HCT116 (cell line): ENCODE data around the gene EPB41L4A. TPM values are rescaled to one million over a fixed set of nuclear protein-coding genes. Genes with fewer than 3 reads are reported as not detected.

Experiments used
- ATAC-seq: fragments of 200-7000 bp; cut with Tn5 transposase; 2 replicates; pipeline ENCODE4 v1.9.1; 2020; ENCODE audit warnings: mild to moderate bottlenecking, moderate library complexity
- BruUV-seq: library from RNA; stranded (reverse); fragments of 400-500 nt; replicated peaks from 2 replicates; lab custom pipeline; 2021; lab: Mats Ljungman, UMichigan
- CTCF ChIA-PET: fragments of 300-600 bp; sonication (Branson Sonifier 250); formaldehyde crosslinking; loops from one replicate; lab custom pipeline; 2021; ENCODE audit warnings: antibody characterized with exemption; lab: Charles Lee
- POLR2A ChIA-PET: fragments of 300-600, 350-600 bp; sonication (Branson Sonifier 250); formaldehyde crosslinking; loops from one replicate; lab custom pipeline; 2021; ENCODE audit warnings: antibody characterized with exemption; lab: Charles Lee
- RAD21 ChIA-PET, 2 experiments: fragments of 300-600 bp; sonication (Branson Sonifier 250); formaldehyde crosslinking; loops; one replicate each; lab custom pipeline; 2023; ENCODE audit warnings: low total read pairs in 2 of 2; ENCODE audit not compliant: uncharacterized antibody in 2 of 2, unreplicated experiment in 2 of 2, low non-redundant PET in 1 of 2; lab: Charles Lee
- DNase-seq: peaks from one replicate; pipeline ENCODE4 v3.0.0-alpha.2; 2010; ENCODE audit warnings: low read depth, low spot score
- H2AFZ ChIP-seq: fragments of 200-600 bp; shearing (Covaris generic), sonication (generic); 2 replicates; pipeline ENCODE4 v1.6.1; 2017; ENCODE audit warnings: low read depth, mixed run types, mixed read lengths, antibody characterized with exemption, low read length; ENCODE audit not compliant: poor library complexity, severe bottlenecking
- H3K27ac ChIP-seq: 2 replicates; pipeline ENCODE4 v1.5.1; 2012; ENCODE audit warnings: low read depth, low read length
- H3K27me3 ChIP-seq: fragments of 200-600 bp; sonication (generic); 2 replicates; pipeline ENCODE4 v1.6.1; 2016; ENCODE audit warnings: mixed run types, low read length, mixed read lengths; ENCODE audit not compliant: insufficient read depth
- H3K36me3 ChIP-seq, 2 experiments: fragments of 200-500 bp in 1 of 2; fragments of 200-600 bp in 1 of 2; sonication (Bioruptor generic) in 1 of 2; sonication (generic) in 1 of 2; 2 replicates each; pipeline versions ENCODE4 v1.5.1 to v1.6.1; 2014 to 2016; ENCODE audit warnings: low read length in 2 of 2, inconsistent platforms in 1 of 2, mixed read lengths in 1 of 2, mixed run types in 1 of 2; ENCODE audit not compliant: insufficient read depth in 2 of 2, control insufficient read depth in 1 of 2
- H3K4me1 ChIP-seq, 2 experiments: fragments of 200-600 bp in 1 of 2; sonication (generic) in 1 of 2; 2 replicates each; pipeline versions ENCODE4 v1.5.1 to v1.6.1; 2012 to 2017; ENCODE audit warnings: low read length in 2 of 2, inconsistent platforms in 1 of 2, mild to moderate bottlenecking in 1 of 2, mixed read lengths in 1 of 2, mixed run types in 1 of 2, moderate library complexity in 1 of 2; ENCODE audit not compliant: insufficient read depth in 2 of 2, control insufficient read depth in 1 of 2
- H3K4me2 ChIP-seq: fragments of 200-600 bp; sonication (generic); 2 replicates; pipeline ENCODE4 v1.6.1; 2017; ENCODE audit warnings: mixed run types, low read length, mixed read lengths
- H3K4me3 ChIP-seq, 2 experiments: fragments of 200-600 bp in 1 of 2; sonication (generic) in 1 of 2; replicated peaks in 1 of 2; 2 replicates each; pipeline ENCODE4 v1.5.1; 2011 to 2016; ENCODE audit warnings: low read length in 2 of 2, control low read depth in 1 of 2, low read depth in 1 of 2, mild to moderate bottlenecking in 1 of 2, mixed read lengths in 1 of 2, mixed run types in 1 of 2
- H3K79me2 ChIP-seq: fragments of 200-600 bp; sonication (generic); 2 replicates; pipeline ENCODE4 v1.6.1; 2017; ENCODE audit warnings: mild to moderate bottlenecking, mixed run types, low read length, moderate library complexity, mixed read lengths; ENCODE audit not compliant: insufficient read depth
- H3K9ac ChIP-seq: fragments of 200-600 bp; sonication (generic); 2 replicates; pipeline ENCODE4 v1.6.1; 2016; ENCODE audit warnings: low read length, mixed read lengths
- H3K9me2 ChIP-seq: fragments of 200-600 bp; sonication (generic), shearing (Covaris generic); 2 replicates; pipeline ENCODE4 v1.6.1; 2017; ENCODE audit warnings: mixed run types, mild to moderate bottlenecking, moderate library complexity; ENCODE audit not compliant: insufficient read depth
- H3K9me3 ChIP-seq, 2 experiments: fragments of 200-500 bp in 1 of 2; fragments of 200-600 bp in 1 of 2; sonication (Bioruptor generic) in 1 of 2; sonication (generic) in 1 of 2; 2 replicates each; pipeline ENCODE4 v1.6.1; 2014 to 2017; ENCODE audit warnings: low read length in 2 of 2, mixed read lengths in 2 of 2, inconsistent platforms in 1 of 2, low read depth in 1 of 2, mild to moderate bottlenecking in 1 of 2, mixed run types in 1 of 2, moderate library complexity in 1 of 2; ENCODE audit not compliant: control insufficient read depth in 1 of 2, insufficient read depth in 1 of 2
- H4K20me1 ChIP-seq: fragments of 200-600 bp; sonication (generic), shearing (Covaris generic); 2 replicates; pipeline ENCODE4 v1.6.1; 2017; ENCODE audit warnings: mixed run types, mild to moderate bottlenecking, moderate library complexity; ENCODE audit not compliant: insufficient read depth
- ATF3 ChIP-seq: IDR thresholded peaks from 2 replicates; pipeline ENCODE4 v1.6.1; 2012
- CBX3 ChIP-seq: IDR thresholded peaks from 2 replicates; pipeline ENCODE4 v1.6.1; 2012; ENCODE audit warnings: low read depth
- CEBPB ChIP-seq: IDR thresholded peaks from 2 replicates; pipeline ENCODE4 v1.6.1; 2012; ENCODE audit warnings: low read depth
- CTCF ChIP-seq, 3 experiments: fragments of 200-600 bp in 1 of 3; sonication (generic) in 1 of 3; IDR thresholded peaks in 2 of 3; conservative IDR thresholded peaks in 1 of 3; 2 replicates each; pipeline ENCODE4 v1.5.1; 2012 to 2017; ENCODE audit warnings: low read depth in 2 of 3, low read length in 2 of 3, antibody characterized with exemption in 1 of 3, borderline replicate concordance in 1 of 3, control low read depth in 1 of 3, mild to moderate bottlenecking in 1 of 3, mixed read lengths in 1 of 3, mixed run types in 1 of 3, moderate library complexity in 1 of 3; ENCODE audit not compliant: insufficient read depth in 1 of 3
- EGR1 ChIP-seq: IDR thresholded peaks from 2 replicates; pipeline ENCODE4 v1.6.1; 2012; ENCODE audit warnings: low read depth
- ELF1 ChIP-seq: IDR thresholded peaks from 2 replicates; pipeline ENCODE4 v1.6.1; 2012; ENCODE audit warnings: low read depth, borderline replicate concordance
- EZH2 ChIP-seq: fragments of 200-600 bp; sonication (generic); IDR thresholded peaks from 2 replicates; pipeline ENCODE4 v1.6.1; 2017; ENCODE audit warnings: antibody characterized with exemption, mixed run types
- EZH2phosphoT487 ChIP-seq: fragments of 200-600 bp; IDR thresholded peaks from 2 replicates; pipeline ENCODE4 v1.6.1; 2018; ENCODE audit warnings: antibody characterized with exemption, borderline replicate concordance
- FOSL1 ChIP-seq: IDR thresholded peaks from 2 replicates; pipeline ENCODE4 v1.6.1; 2012; ENCODE audit warnings: low read depth
- JUND ChIP-seq: IDR thresholded peaks from 2 replicates; pipeline ENCODE4 v1.6.1; 2012
- POLR2AphosphoS5 ChIP-seq: IDR thresholded peaks from 2 replicates; pipeline ENCODE4 v1.6.1; 2011; ENCODE audit warnings: mild to moderate bottlenecking, low read depth, low read length, moderate library complexity
- RAD21 ChIP-seq: IDR thresholded peaks from 2 replicates; pipeline ENCODE4 v1.6.1; 2012; ENCODE audit warnings: low read depth, mild to moderate bottlenecking
- REST ChIP-seq: IDR thresholded peaks from 2 replicates; pipeline ENCODE4 v1.6.1; 2012; ENCODE audit warnings: low read depth
- SIN3A ChIP-seq: IDR thresholded peaks from 2 replicates; pipeline ENCODE4 v1.6.1; 2012; ENCODE audit warnings: low read depth
- SRF ChIP-seq: IDR thresholded peaks from 2 replicates; pipeline ENCODE4 v1.6.1; 2012; ENCODE audit warnings: low read depth
- TCF7L2 ChIP-seq: IDR thresholded peaks from 2 replicates; pipeline ENCODE4 v1.7.0; 2011; ENCODE audit warnings: borderline replicate concordance, inconsistent platforms; ENCODE audit not compliant: insufficient read depth, insufficient read length; ENCODE audit errors: extremely low read depth
- YY1 ChIP-seq: IDR thresholded peaks from 2 replicates; pipeline ENCODE4 v1.6.1; 2011; ENCODE audit warnings: low read length, low read depth, moderate library complexity, mild to moderate bottlenecking; ENCODE audit not compliant: insufficient replicate concordance; ENCODE audit errors: extremely low read depth
- ZFX ChIP-seq: fragments of 450-650 bp; IDR thresholded peaks from 2 replicates; pipeline ENCODE4 v1.6.1; 2017
- ZNF274 ChIP-seq: fragments of 200-500 bp; sonication (Bioruptor generic); IDR thresholded peaks from 2 replicates; pipeline ENCODE4 v1.6.1; 2014; ENCODE audit warnings: mild to moderate bottlenecking, low read depth, low read length, inconsistent platforms
- intact Hi-C: fragments of 100-400 bp; cut with micrococcal nuclease; formaldehyde crosslinking; loops from 2 replicates; pipeline ENCODE4 v1.10.0; 2022
- total RNA-seq: library from RNA; stranded (reverse); gene quantifications from one replicate; pipeline ENCODE4 v1.2.1, GENCODE V29; 2021; ENCODE audit not compliant: unreplicated experiment

Gene EPB41L4A
- total RNA-seq, 1 experiment from 2014 or later = 2.8 TPM

GRCh38 chr5:112205846-112206245 is 213.2 kb downstream of the EPB41L4A start:
- intact Hi-C loops = no loop called here
- TF ChIP-seq CEBPB (no peak), FOSL1 (no peak), REST (no peak), ELF1 (no peak), ZFX (no peak), RAD21 (no peak), SIN3A (no peak), TCF7L2 (no peak), EZH2phosphoT487 (no peak), CBX3 (no peak), YY1 (no peak), ATF3 (no peak), JUND (no peak), EZH2 (no peak), ZNF274 (no peak), POLR2AphosphoS5 (no peak), CTCF (IDR thresholded peaks at IDR 0.05 in 2 of 3, conservative IDR thresholded peaks at IDR 0.05 in 1 of 3; ENCODE audit: borderline replicate concordance in 1 of 3, insufficient read depth in 1 of 3, low read depth in 2 of 3, low read length in 2 of 3) (no peak), SRF (no peak), EGR1 (no peak)

More at GRCh38 chr5:112205846-112206245, 213.2 kb downstream of the EPB41L4A start:
- RAD21 ChIA-PET = no interaction called here
- H3K27me3 ChIP-seq = no peaks in the 10 kb centered on the region
- no peak overlapping the region for H3K27ac ChIP-seq
- no peaks in the 10 kb centered on the region for H4K20me1 ChIP-seq
- ATAC-seq (no peak), DNase-seq (no peak)
- peaks cover 9 to 12% of the 10 kb centered on the region in 2 experiments for H3K4me1 ChIP-seq
- no peaks in the 10 kb centered on the region for H3K9me3 ChIP-seq
- POLR2A ChIA-PET = no interaction called here
- CTCF ChIA-PET = interaction anchor here (1.2 kb wide), 1 partner anchor 11 kb away, joined by 3 read pairs; no protein-coding TSS in a partner anchor
- H3K4me2 ChIP-seq = no peak overlapping the region
- no peaks in the 10 kb centered on the region for H3K9me2 ChIP-seq
- H3K9ac ChIP-seq = no peak overlapping the region
- H3K79me2 ChIP-seq = no peaks in the 10 kb centered on the region
- H3K4me3 ChIP-seq = no peak overlapping the region
- no peaks in the 10 kb centered on the region for H3K36me3 ChIP-seq
- BruUV-seq = no TSS peak
- no peak overlapping the region for H2AFZ ChIP-seq
